AML-193 (cell line): ENCODE results near the gene GUF1.

Experiments
- DNase-seq, 2 experiments: peaks; one replicate each; lab custom pipeline; 2025; lab: John Stamatoyannopoulos, UW

GUF1 gene, protein sequence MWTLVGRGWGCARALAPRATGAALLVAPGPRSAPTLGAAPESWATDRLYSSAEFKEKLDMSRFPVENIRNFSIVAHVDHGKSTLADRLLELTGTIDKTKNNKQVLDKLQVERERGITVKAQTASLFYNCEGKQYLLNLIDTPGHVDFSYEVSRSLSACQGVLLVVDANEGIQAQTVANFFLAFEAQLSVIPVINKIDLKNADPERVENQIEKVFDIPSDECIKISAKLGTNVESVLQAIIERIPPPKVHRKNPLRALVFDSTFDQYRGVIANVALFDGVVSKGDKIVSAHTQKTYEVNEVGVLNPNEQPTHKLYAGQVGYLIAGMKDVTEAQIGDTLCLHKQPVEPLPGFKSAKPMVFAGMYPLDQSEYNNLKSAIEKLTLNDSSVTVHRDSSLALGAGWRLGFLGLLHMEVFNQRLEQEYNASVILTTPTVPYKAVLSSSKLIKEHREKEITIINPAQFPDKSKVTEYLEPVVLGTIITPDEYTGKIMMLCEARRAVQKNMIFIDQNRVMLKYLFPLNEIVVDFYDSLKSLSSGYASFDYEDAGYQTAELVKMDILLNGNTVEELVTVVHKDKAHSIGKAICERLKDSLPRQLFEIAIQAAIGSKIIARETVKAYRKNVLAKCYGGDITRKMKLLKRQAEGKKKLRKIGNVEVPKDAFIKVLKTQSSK

DNA sequence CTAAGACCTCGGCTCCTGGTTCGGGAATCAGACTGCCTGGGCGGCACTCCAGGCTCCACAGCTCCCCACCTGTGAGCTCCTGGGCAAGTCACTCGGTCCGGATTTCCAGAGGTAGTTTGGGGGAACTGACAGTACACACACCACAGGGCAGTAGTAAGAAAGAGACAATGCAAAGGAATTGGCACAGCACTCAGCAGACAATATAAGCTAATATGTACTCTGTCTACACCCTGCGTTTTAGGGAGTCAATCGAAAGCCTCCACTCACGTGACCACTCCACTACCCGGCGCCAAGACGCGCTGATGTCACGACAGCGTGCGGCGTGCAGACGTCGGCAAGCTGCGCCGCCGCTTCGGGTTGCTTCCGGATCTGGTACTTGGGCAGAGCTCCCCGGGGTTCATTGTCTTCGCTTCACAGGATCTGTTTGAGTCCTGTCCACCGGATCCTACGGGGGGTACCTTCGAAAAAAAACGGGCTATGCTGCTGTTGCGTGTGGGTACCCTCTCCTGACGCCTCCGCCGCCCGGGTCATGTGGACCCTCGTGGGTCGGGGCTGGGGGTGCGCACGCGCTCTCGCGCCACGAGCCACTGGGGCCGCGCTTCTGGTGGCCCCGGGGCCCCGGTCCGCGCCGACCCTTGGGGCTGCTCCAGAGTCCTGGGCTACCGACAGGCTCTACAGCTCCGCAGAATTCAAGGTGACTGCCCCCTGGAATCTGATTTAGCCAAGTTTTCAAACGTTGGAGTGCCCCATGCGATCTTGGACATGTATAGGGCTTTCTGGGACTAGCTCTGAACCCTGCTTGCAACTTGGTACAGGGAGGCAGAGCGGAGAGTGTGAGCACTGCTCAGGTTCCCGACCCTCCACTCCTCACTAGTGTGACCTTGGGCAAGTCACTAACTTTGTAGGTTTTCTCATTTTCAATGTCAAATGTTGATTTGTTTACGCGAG is at the start of gene GUF1:
Gene GUF1, plus strand, starts transcription at position 327 of the 948 bp plus-strand sequence. Its CDS starts 203 bp downstream, at position 530.
- peak; percentile 78 to 86 for DNase-seq

DNA sequence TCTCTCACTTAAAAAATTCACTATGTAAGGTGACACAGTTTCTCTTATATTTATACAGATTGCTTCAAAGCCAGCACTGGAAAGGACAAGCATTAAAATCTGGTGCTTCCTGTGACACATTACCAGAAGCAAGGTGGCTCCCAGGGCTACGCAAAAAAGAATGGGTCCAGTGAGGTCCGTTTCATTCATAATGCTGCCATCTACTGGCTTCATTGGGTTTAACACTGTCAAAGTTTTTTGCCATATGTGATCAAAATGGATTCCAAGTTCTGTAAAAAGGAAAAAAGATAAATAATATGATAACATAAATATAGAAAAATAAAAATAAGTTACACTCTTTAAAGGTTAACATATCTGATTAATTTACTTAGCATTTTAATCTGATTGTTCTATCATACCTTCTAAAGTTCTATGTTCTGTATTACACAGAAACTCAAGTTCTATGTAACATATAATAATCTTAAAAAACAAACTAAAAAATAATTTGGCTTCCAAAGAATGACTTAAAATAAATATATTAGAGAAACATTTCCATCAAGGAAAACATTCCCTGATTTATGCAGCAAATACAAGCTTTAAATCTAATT is 48.8 kb upstream of the GUF1 start:
- peak; percentile 21 to 42 for DNase-seq

DNA sequence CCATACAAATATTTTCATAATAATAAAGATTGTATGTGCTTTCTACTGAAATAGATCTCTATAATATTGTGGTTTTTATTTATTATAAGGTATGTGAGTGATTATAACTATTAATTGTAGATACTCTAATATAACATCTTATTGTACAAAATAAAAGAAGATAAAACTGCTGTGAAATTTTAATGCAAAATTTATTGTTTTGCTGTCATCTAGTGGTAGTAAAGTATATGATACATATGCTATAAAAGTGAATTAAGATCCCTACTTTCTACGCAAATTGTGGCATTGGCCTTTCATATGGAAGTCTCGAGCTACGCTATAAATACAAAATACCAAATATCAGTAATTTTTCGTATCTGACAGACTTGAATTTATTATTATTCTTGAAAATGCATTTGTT is 46.1 kb upstream of the GUF1 start:
- peak in 1 of 2 experiments; percentile 3 for DNase-seq

DNA sequence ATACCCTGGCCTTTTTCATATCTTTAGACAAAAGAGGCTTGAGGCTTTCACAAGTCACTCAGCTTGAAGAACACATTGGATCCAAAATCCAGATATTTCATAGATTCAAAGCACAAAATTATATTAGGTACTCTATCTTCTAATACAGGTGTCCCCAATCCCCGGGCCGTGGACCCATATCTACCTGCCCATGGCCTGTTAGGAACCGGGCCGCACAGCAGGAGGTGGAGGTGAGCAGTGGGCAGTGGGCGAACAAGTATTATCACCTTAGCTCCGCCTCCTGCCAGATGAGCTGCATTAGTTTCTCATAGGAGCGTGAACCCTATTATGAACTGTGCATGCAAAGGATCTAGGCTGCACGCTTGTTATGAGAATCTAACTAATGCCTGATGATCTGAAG is 45.5 kb upstream of the GUF1 start:
- no peak for DNase-seq

DNA sequence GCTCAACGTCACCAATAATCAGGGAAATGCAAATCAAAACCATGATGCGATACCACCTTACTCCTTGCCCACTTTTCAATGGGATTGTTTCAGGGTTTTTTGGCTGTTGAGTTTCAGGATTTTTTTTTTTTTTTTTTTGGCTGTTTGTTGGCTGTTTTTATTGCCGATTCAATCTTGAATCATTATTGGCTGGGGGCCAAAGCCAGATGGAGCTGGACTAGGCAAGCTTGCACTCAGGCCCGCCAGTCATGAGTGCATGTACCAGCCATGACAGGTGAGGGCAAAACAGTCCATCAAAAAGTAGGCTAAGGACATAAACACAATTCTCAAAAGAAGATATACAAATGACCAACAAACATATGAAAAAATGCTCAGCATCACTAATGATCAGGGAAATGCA is 40.1 kb upstream of the GUF1 start:
- no peak for DNase-seq

DNA sequence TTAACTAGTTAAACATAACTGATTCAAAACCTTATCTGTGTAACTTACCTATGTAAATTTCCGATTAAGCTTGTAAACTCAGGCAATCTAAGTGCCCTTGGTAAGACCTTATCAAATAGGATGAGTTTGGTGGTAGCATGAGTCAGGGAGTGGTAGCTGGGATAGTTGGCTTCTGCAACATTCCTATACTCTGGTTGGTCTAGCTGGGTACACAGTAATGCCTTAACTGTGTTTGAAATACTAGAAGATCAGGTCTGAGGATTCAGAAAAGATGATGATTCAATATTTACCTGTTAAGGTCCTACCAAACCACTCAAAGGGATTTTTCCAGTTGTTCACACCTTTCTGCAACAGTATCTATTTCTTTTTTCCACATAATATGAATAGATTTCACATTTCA is 32.1 kb upstream of the GUF1 start:
- DNase-seq = no peak

DNA sequence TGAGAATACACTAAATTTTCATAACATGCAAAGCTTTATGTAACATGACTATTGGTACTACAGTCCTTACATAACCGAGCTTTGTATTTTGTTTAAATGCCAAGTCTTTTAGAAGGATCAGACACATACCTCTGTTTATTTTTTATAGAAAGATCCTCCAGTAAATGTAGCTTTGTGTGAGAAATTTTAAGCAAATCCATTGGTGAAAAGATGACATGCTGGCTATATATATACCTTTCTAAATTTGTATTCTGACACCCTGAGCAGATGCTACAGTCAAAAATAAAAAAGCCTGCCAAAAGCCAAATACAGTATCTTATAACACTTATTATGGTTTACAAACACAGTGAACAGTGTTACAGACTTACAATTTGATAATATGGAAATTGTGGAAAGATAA is 26.8 kb upstream of the GUF1 start, which contains the start of gene YIPF7:
Gene YIPF7, minus strand, starts transcription at position 201 of the 400 bp plus-strand sequence. CDS start 1,525 bp downstream, outside the sequence.
- DNase-seq = no peak

DNA sequence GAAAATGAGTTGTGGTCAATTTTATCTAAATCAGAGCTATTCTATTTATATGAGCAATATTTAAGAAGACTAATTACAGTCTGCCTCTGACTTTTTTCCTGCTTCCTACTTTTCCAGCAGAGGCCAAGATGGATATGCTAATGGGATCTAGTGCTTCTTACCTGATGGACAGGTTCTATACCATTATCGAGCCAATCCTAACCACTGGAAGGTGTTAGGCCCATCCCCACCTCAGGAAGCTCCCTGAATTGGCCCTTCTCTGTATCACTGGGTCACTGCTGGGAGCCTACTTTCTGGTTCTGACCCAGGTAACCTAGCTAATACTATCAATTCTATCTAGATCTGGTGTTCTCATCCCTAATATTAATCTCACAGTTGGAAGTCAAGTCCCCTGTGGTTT is 26.2 kb upstream of the GUF1 start:
- DNase-seq = no peak

DNA sequence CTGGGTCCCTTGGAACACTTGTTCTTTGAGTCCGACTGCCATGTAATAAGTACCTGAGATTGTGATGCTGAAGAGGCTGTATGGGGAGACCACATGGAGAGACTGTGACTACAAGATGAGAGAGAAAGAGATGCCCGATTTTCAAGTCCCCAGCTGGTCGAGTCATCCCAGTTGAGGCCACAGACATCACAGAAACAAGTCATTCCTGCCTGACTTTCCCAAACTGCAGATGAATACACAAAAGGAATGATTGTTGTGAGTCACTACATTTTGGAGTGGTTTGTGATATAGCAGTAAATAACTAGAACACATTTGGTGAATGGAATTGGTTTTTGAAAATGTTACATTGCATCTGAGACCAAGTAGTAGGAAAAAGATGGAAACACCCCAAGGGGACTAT is 17.8 kb upstream of the GUF1 start:
- no peak for DNase-seq

DNA sequence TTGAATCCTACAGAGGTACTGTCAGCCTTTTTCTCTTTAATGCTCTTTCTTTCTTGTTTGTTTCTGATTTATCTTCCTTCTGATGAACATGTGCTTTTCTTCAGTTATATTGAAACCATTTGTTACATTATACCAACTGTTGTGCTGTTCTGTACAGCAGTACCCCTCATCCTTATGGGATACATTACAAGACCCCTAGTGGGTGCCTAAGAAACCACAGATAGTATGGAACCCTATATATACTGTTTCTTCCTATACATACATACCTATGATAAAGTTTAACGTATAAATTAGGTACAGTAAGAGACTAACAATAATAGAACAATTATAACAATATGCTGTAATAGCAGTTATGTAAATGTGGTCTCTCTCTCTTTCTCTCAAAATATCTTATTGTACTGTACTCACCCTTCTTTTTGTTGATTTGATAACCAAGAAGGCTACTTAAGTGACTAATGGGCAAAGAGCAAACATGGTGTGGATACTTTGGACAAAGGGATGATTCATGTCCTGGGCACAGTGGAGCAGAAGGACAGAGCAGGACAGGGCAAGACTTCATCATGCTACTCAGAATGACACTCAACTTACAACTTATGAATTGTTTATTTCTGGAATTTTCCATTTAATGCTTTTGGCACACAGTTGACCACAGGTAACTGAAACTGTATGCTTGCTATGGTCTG is 16.1 kb upstream of the GUF1 start:
- DNase-seq = no peak

DNA sequence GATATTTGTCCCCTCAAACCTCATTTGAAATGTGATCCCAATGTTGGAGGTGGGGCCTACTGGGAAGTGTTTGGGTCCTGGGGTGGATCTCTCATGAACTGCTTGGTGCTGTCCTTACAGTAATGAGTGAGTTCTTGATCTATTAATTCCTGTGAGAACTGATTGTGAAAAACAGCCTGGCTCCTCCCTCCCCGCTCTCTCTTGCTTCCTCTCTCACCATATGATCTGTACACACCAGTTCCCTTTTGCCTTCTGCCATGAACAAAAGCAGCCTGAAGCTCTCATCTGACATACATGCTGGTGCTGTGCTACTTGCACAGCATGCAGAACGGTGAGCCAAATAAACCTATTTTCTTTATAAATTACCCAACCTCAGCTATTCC is 15.6 kb upstream of the GUF1 start:
- DNase-seq = peak; percentile 5 to 11

DNA sequence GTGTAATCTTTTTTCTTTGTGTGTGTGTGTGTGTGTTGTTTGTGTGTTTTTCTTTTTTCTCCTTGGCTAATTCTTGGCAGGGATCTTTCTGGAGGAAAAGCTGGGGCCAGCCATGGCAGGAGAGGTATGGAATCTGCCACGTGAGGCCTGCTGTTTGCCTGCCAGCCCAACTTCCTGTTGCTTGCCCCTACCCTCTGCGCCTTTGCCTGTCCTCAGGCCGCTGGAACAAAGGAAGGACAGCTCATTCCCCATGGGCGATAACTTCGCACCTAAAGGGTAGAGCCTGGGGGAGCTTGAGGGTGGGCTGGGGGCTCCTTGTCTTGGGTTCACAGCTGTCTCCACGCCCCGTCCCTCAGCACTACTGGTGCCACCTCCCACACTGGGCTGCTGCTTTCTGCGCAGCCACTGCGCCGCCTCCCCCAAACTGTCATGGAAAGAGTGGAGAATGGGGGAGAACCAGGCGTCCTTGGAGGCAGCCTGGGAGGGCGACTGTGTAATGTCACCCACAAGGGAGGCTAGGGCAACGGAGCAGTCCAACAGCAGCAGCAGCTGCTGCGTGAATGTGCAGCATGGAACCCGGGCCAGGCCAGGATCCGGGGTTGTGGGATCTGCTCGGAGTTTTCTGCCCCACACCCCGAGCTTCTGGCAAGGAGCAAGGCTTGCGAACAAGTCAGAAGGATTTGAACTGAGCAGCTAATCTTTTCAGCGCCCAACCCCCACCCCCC is 14.5 kb upstream of the GUF1 start:
- DNase-seq = no peak

DNA sequence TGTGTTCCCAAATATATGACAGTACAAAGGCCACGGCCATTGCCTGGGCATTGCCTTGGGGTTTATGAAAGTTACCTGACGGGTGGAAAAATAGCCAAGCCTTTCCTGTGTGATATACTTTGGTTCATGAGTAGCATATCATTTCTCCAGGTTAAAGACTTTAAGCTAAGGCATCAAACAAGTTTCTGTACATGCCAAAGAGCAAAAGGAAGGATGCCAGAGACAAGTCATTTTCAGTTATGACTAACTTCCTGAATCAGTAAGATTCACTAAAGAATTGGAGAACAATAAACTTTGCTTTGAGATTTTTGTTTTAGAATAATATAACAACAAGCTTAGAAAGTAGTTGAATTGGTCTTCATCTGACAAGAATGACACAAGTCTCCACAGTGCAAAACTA is 9.7 kb upstream of the GUF1 start:
- DNase-seq = no peak

DNA sequence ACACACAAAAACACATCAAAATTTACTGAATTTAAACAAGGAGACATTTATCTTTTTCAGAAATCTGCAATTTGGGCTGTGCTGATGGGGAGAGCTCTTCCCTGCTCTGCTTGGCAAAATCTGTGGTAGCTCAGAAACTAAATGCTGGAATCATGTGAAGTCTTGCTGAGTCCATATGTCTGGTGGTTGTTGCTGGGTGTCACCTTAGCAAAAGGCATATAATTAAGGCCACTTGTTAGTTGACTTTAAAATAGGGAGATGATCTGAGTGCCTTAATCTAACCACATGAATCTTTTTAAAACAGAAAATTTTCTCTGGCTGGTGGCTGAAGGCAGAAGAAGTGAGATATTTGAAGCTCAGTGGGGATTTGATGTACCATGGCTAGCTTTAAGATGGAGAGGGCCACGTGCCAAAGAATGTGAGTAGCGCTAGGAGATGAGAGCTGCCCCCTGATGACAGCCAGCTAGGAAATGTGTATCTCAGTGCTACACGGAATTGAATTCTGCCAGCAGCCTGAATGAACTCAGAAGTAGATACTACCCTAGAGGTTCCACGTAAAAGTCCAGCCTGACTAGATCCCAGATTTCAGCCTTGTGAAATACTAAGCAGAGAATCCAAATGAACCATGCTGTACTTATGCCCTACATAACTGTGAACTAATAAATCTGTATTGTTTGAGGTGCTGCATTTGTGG is 7.6 kb upstream of the GUF1 start:
- DNase-seq = no peak

DNA sequence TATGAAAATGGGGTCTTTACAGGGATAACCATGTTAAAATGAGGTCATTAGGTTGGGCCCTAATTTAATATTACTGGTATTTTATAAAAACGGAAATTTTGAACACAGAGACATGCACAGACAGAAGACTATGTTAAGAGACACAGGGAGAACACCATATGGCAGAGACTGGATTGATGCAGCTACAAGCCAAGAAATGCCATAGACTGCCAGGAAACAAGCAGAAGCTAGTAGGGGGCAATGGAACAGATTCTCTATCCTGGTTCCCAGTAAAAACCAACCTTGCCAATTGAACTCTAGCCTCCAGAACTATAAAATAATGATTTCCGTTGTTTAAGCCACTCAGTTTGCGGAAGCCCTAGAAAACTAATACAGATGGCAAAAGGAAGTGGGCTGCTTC is 6.6 kb upstream of the GUF1 start:
- DNase-seq = no peak

DNA sequence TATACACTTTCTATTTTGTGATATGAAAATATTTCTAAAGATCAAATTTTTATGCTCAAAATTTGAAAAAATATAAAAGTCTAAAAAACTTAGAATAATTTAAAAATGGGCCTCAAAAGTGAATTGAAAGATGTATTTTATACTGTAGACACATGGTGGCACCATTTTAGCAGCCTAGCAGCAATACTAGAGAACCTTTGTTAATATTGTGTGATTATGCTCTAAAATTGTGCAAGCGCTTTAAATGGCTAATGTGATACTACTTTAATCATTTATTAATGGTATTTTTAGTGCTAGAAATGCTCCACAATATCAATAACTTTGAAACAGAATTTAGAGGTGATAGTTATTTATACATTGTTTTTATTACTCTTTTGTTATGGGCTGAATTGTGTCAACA is 3.7 kb upstream of the GUF1 start:
- peak; percentile 5 to 45 for DNase-seq

DNA sequence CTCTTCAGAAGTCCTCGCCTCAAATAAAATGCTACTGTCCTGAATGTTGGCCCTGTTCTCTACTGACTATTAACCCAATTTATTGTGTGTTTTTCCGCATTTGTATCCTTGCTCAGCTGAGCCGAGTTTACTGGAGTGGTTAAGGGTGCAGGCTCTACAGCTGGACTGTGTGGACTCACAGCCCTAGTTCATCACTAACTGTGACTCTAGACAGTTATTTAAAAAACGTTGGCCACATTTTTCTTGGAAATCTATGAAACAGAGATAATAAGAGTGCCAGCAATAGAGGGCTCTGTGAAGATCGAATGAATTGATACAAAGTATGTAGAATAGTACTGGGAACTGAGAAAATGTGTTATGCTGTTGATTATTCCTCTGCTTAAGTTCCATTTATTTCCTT is 2.9 kb upstream of the GUF1 start:
- DNase-seq = no peak

DNA sequence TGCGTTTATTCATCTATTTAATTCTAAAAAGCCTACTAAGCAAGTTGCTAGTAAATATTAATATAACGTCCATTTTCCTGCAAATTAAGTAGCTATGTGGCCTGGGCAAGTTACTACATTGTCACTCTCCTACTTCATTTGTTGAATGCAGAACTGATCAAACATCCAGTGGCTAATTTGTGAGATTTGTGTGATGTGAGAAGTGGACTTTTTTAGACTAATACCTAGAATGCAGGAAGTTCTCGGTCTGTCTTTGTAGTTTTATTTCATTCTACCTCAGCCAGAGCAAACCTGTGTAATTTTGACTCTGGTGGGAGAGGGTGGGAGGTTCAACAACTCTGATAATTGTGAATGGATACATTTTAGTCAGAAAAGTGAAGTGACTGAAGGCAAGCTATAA is 840 bp downstream of the GUF1 start:
- DNase-seq = no peak

DNA sequence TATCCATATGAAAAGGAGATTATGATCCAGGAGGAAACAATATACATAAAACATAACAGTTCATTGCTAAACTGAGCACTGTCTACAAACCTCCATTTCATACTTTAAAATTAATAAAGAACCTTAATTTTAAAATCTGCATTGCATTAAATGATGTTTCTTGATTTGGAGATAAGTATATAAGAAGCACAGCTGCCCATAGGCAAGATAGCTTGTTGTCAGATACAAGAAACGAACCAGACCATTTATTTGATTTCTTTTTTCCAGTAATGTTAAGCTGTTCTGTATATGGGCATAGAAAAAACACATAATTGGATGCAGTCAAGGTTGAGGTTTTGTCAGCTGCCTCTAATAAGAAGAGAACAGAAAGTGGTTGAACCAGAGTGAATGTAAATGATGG is 6.4 kb downstream of the GUF1 start:
- DNase-seq = no peak

DNA sequence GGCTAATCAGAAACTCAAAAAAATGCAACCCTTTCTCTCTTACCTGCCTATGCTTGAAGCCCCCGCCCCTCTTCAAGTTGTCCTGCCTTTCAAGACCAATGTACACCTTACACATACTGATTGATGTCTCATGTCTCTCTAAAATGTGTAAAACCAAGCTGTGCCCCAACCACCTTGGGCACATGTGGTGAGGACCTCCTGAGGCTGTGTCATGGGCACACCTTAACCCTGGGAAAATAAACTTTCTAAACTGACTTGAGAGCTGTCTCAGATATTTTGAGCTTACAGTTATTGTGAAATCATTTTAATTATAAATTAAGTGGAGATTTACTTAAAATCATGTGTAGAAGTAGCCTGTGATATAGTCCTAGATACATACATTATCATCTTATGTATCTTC is 22.2 kb downstream of the GUF1 start:
- DNase-seq = no peak
